HG03135 (cell line): ENCODE results near the gene SHF.

ENCODE experiments used
- ATAC-seq: cut with Tn5 transposase; IDR thresholded peaks from one replicate; pipeline ENCODE4 v1.9.1; 2021; ENCODE audit warnings: mild to moderate bottlenecking, moderate library complexity; ENCODE audit not compliant: unreplicated experiment

SHF gene

DNA sequence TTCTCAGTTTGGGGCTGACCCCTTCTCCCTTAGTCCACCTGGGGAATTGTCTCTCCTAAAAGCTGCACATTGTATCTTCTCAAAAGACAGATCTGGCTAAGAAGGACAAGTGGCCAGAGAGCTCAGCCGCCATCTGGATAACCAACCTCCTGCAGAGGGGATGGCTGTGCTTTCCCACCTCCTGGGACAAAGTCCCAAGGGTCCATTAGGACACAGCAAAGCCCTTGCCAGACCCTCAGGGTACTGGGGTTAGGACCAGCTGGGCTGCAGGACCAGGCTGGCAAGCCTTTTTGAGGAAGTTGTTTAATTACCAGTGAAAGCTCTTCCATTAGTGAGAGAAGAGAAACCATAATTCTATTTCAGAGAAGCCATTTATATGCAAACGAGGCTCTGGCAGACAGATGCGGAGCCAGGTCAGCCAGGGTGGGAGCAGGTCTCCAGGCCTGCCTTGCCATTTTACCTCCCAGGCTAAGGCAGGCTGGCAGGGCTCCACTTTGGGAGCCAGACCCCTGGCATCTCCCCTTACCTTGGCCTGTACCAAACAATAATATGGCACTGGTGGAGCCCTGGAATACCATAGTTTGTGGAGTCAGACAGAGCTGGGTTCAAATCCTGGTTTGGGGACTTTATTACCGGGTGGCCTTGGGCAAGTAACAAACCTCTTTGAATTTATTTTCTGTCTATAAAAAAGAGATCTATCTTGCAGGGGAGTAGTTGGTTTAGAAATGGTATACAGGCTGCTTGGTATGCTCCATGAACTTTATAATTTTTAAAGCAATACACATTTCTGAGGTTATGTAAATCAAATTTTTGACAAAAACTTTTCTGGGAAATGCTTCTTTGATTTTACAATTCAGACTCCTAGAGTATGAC lies 17.9 kb downstream of the SHF start:
- ATAC-seq = no peak

DNA sequence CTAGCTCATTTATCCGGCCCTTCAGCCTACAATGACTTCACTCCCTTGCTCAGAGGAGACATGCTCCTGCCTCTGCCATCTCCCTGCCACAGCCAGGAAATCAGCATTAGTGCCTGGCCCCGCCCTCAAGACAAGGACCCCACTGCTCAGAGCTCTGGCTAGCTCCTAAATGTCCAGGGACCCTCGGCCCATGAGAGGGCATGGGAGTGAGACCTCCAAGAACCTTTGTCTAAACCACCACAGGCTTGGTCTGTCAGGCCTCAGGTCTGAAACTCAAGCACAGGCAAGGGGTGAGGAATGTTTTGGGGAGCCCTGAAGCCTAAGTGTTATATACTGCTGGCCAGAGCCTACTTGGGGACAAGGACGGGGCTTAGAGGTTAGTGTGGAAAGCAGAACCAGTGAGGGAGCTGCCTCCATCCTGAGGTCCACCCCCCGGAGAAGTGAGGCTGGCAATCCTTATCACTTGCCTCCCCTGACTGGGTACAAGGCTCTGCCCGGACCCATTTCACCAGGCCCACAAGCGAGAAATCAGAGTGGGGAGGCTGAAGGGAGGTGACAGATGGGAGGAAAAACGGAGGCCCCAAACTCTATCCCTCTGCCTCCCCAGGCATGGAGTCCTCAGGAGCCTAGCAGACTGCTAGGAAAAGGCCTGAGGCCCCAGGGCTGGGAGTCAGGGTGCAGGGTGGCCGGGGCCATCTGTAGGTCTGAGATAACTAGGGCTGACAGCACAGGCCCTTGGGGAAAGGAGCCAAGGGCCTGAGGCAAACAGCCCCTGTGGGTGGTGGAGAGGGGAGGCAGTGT lies 18.8 kb downstream of the SHF start:
- ATAC-seq = no peak

DNA sequence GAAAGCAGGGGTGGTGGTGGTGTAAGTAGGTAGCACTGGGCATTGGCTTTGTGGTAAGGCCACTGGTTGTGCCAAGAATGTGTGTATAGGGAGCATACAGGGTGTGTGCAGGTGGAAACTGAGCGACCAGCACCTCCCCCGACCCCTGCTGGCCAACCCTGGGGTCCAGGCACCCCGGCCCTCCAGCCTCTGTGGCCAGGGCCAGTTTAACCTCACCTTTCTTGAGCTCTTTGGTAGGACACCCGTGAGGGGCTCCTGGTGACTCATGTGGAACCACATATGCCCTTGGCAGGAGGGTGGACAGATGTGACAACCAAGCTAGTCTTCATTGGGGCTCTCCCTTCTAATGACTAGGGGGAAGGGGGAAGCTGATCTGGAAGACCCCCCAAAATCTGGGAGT lies 19.5 kb downstream of the SHF start:
- no peak for ATAC-seq

GRCh38 chr15:45167631-45168205 lies 20.0 kb downstream of the SHF start:
- ATAC-seq = no peak

- peak; percentile 91 for ATAC-seq
These were observed 20.7 kb downstream of the SHF start for GRCh38 chr15:45166834-45167630.

DNA sequence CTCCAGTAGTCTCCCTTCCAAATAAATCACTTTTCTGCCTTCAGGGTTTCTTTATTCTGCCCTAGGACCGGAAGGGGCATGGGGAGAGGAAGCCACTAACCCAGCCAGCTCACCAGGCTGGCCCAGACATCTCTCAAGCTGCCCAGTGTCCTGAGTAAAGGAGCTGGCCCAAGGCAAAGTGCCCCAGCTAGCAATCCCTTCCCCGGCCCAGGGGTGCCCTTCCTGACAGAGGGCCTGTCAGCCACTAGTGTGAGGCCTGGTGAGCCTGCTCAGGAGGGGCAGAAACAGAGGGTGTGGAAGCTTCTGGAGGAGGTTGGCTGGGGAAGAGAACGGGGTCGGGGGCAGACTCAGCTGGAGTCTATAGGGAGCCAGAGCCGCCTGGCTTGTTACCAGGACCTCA lies 22.2 kb downstream of the SHF start:
- ATAC-seq = no peak

- ATAC-seq = no peak
These were observed 22.9 kb downstream of the SHF start for GRCh38 chr15:45164914-45165313.

- no peak for ATAC-seq
These were observed 24.3 kb downstream of the SHF start for GRCh38 chr15:45163508-45163856.

GRCh38 chr15:45162771-45163507 lies 24.8 kb downstream of the SHF start:
- ATAC-seq = peak; percentile 43

- ATAC-seq = no peak
These were observed 26.1 kb downstream of the SHF start for GRCh38 chr15:45161666-45162065.

- ATAC-seq = no peak
These were observed 29.8 kb downstream of the SHF start for GRCh38 chr15:45157974-45158373.

DNA sequence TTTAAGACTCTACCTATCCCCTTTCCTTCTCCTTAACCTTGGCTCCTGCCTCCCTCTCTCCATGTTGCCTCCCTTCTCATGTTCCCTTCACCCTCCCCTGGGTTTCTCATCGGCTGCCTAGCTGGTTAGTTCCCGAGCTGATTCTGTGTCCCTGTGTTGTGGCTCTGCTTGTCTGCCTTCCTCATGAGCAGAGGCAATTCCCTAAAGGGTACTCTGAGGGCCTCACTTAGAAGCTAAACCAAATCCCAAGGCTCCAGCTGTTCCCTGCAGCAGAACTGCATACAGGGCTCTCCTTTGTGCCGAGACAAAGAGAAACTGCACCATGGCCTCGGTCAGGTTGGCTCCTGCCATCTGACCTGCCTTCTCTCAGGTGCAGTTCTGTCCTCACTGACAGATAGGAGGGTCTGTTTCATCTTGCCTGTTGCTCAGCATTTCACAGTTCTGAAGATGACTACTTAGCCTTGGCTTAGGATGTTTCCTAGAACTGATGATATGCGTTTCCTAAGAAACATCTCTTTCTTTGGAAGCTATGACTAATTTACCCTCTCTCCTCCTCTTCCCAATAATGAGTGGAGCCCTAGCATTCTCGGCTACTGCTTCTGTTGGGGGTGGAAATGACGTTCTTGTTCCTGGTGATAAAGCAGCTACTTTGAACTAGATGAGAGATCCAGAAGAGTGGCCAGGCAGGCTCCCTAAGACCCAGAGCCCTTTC lies 30.9 kb downstream of the SHF start:
- ATAC-seq = no peak

GRCh38 chr15:45155739-45156138 lies 32.0 kb downstream of the SHF start:
- ATAC-seq = no peak

GRCh38 chr15:45151998-45152828 lies 35.6 kb downstream of the SHF start:
- ATAC-seq = no peak

DNA sequence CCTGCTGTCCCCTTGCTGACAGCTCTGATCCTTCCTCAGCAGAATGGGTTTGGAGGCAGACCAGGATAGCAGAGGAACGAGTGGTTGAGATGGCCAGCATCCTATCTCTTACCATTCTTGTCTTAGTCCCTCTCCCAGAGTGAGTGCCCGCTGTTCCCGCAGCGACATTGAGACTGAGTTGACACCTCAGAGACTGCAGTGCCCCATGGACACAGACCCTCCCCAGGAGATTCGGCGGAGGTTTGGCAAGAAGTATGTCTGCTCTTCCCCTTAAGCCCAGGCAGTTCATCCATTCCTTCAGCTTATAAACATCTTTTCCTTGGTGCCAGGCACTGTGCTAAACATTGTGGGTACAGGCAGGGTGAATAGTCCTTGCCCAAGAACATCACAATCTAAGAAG lies 36.8 kb downstream of the SHF start:
- ATAC-seq = no peak

DNA sequence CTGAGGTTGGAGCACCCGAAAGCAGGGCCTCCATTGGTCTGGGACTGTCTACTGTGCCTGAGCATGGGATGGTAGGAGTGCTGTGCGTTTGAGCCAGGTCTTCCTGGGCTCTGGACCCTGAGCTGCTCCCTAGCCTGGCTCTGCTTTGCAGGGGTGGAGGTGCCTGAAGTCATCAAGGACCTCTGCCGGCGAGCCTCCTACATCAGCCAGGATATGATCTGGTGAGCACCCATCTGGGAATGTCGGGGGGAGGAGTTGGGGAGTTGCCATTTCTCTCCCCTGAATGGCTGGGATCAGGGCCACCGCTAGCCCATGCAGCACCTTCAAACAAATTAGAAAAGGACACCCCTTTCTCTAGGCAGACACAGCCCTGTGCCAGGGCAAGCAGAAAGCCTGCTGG lies 37.3 kb downstream of the SHF start:
- ATAC-seq = no peak

DNA sequence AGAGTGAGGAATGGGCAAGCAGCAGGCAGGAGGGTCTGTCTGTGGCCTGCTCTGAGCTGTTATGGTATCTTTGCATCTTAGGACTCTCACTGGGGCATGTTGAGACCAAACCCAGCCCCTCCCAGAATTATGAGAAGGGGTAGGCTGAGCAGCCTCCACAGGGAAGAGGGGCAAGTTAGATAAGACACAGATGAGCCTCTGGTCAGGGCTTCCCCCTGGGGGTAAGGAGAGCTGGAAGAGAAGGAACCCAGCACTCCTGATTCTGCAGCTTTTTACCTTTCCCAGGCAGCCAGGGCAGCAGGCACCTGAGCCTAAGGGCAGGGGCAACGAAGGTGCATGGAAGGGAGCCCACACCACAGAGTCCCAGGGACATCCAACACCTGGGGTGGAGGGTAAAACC lies 38.7 kb downstream of the SHF start:
- no peak for ATAC-seq

DNA sequence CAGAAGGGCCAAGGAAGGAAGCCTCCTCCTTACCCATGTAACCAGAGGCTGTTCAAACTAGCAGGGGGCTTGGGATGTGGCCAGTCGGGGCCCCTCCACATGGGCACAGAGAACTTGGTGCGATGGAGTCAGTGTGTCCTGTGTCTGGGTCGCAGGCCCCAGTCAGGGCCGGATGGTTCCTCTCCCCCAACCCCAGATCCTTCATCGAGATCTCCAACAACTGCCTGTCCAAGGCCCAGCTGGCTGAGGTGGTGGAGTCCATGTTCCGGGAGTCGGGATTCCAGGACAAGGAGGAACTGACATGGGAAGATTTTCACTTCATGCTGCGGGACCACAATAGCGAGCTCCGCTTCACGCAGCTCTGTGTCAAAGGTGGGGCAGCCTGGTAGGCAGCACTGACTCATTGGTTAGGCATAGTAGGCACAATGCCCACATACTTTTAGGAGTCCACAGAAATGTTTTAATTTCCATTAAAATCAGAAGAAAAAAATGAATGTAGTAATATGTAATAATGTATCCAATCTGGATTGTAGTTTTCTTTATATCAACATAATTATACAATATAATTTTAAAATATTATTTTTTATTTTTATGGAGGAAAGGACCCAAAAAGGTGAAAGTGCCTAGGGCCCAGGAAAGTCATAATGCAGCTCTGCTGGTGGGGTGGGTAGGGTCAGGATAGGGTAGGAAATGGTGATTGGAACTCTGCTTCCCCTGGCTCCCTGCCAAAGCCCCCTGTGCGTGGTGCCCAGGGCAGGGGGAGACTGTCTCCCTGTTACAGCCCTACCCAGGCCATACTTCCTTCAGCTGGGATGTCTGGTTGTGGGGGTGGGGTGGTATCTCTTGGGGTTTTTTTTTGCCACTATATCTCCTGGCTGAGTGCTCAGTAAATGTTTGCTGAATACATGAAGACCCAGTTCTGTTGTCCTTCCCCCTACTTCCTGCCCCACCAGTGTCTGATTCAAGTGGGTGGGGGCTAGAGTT lies 39.4 kb downstream of the SHF start:
- no peak for ATAC-seq
